ENCODE data around the gene PHACTR3.

- no peak for TF ChIP-seq CTCF (conservative IDR thresholded peaks at IDR 0.05; ENCODE audit: low read depth in 2 of 2)
- no peak for TF ChIP-seq REST (IDR thresholded peaks at IDR 0.05; ENCODE audit: unreplicated experiment)
- no peak for TF ChIP-seq POLR2AphosphoS5 (IDR thresholded peaks at IDR 0.05; ENCODE audit: low read depth)
- TF ChIP-seq JUNB (IDR thresholded peaks at IDR 0.05; ENCODE audit: unreplicated experiment), result no peak
These were observed 26.4 kb upstream of the PHACTR3 start for GRCh38 chr20:59577809-59578435.
